Head of caudate nucleus (tissue), 42 donors: ENCODE results near the gene KRTAP10-2.
"Not testable (repeated sequence)": the region's sequence is repeated elsewhere in the genome, so short reads cannot be mapped to it uniquely, and the experiment has no call there.

Source experiments
- DNase-seq, 42 donors: peaks; one replicate each; pipeline versions ENCODE4 v3.0.0 to v3.0.0-alpha.2; 2020 to 2021; ENCODE audit warnings: mixed read lengths in 7 of 42
- intact Hi-C: fragments of 100-400 bp; cut with DNase I; formaldehyde crosslinking; loops from one replicate; pipeline ENCODE4 v1.15.0; 2022

The KRTAP10-2 gene

GRCh38 chr21:44571296-44571695, 20.0 kb upstream of the KRTAP10-2 start:
- DNase-seq, result peak in 2 of 42 donors; percentile 13 to 17
- intact Hi-C loops, result no loop called here

GRCh38 chr21:44569861-44570517, 18.7 kb upstream of the KRTAP10-2 start:
- intact Hi-C loops, result no loop called here

DNA sequence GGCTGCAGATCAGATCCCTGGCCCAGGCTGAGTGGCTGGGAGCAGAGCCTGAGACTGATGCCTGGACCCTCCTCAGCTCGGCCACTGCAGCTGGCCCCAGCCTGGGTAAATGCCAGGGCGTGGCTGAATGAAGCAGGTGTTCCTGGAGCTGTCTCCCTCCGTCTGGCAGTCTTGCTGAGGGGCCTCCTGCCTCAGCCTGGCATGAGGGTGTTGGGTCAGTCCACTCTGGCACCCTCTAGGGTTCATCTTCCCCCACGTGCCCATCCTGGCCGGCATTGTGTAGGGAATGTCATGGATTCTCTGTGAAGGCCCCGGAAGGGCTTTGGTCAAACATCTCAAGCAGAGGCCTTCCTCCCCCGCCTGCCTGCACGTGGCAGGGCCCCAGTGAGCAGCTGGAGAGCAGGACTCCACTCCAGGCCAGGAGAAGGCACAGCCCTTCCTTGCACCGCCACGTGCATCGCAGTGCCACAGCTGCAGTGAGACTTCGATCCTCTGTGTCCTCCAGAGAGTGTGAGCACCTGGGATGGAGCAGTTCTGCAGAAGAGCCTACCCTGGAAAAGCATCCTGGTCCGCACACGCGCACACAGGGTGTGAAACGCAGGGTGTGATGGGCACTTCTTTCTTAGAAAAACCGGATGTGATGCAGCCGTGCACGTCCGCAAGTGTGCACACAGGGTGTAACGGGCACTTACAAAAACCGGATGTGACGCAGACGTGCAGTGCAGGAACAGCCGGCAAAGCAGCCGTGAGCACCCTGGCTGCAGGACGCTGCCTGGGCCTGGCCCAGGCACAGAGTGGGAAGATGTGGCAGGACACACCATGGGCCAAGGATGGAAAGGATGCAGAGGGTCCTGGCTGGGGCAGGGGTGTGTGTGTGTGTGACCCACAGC, 17.6 kb upstream of the KRTAP10-2 start:
- peak in 3 of 42 donors; percentile 19 to 31 (median 30) for DNase-seq
- intact Hi-C loops, result no loop called here

More at GRCh38 chr21:44569861-44570517, 18.7 kb upstream of the KRTAP10-2 start:
- peak in 3 of 42 donors; percentile 8 to 30 (median 10) for DNase-seq

GRCh38 chr21:44568261-44568660, 17.0 kb upstream of the KRTAP10-2 start:
- DNase-seq, result peak in 3 of 42 donors; percentile 16 to 30 (median 18)
- intact Hi-C loops, result no loop called here

DNA sequence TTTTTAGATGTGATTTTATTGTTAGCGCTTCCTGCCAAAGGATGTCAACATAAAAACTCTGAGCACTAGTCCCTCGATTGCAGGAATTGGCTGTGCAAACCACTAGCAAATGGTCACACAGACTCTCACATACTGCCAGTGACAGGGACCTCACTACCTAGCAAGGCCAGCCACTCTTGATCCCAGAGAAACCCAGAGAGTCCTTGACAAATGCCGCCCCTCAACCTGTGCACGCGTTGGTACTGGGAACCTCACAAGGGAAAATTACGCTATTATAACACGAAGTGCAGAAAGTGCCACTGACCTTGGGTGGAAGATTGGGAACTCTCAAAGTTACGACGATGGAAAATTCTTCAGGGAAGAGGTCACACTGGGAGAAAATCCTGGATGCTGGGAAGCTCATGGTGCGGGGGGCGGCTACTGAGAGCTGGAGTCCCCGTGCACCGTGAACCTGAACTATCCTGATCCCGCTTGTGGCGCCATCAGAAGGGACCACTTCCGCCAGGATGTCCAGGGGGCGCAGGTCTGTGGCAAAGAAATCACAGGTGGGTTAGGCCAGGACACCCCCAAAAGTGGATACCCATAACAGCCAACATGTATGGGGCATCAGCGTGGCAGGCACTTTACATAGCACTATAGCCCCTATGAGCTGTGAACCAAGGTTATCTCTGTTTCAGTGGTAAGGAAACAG, 16.3 kb upstream of the KRTAP10-2 start:
- intact Hi-C loops, result no loop called here
- peak in 2 of 42 donors; percentile 14 to 27 for DNase-seq

- no peak for DNase-seq
- intact Hi-C loops, result no loop called here
Observed at GRCh38 chr21:44566403-44566802, 15.1 kb upstream of the KRTAP10-2 start.

GRCh38 chr21:44564886-44565598, 13.7 kb upstream of the KRTAP10-2 start:
- no peak for DNase-seq
- intact Hi-C loops, result no loop called here

GRCh38 chr21:44564099-44564498, 12.8 kb upstream of the KRTAP10-2 start:
- intact Hi-C loops, result no loop called here
- DNase-seq, result no peak

- intact Hi-C loops, result no loop called here
- no peak for DNase-seq
Observed at GRCh38 chr21:44558695-44559094, 7.4 kb upstream of the KRTAP10-2 start, which contains the start of gene KRTAP10-3. Gene KRTAP10-3 (minus strand): TSS chr21:44558795. CDS start chr21:44558715, 80 bp downstream.

- DNase-seq, intact Hi-C loops: not testable (repeated sequence)
Observed at GRCh38 chr21:44558329-44558675, 7.0 kb upstream of the KRTAP10-2 start.

DNA sequence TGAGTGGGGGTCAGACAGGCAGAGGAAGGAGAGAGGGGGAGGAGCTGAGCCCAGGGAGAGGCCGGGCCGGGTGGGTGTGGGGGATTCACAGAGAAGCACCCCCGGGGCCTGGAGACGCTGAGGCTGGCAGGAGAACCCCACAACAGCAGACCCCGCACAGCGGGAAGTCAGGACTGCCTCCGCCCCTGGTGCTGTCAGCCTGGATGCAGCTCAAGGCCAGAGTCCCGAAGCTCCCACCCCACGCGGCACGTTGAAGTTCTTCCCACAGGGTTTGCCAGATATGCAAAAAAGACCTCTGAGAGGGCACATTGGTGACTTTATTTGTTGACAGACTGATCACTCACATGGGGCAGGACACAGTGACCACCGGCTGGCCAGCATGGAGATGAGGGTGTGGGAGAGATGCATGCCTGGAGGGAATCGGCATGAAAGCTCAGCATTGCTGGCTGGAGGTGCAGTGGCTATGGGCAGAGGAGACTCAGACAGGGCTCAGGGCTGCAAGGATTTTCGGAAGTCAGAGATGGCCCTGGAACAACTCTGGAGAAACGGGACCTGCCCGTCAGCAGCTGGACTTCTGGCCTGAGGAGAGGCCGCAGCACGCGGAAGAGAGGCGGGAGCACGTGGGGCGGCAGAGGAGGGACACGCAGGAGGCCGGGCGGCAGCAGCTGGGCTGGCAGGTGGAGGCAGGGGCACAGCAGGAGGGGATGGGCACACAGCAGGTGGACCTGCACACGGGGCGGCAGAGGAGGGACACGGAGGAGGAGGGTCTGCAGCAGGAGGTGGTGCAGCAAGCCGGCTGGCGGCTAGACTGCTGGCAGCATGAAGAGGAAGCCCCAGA, 6.4 kb upstream of the KRTAP10-2 start:
- peak in 4 of 42 donors; percentile 12 to 33 (median 26) for DNase-seq
- intact Hi-C loops, result no loop called here

GRCh38 chr21:44556879-44557278, 5.6 kb upstream of the KRTAP10-2 start:
- intact Hi-C loops, result no loop called here
- DNase-seq, result peak in 2 of 42 donors; percentile 9 to 25

- intact Hi-C loops, result no loop called here
- DNase-seq, result peak in 6 of 42 donors; percentile 1 to 26 (median 9)
Observed at GRCh38 chr21:44555200-44555875, 4.0 kb upstream of the KRTAP10-2 start.

DNA sequence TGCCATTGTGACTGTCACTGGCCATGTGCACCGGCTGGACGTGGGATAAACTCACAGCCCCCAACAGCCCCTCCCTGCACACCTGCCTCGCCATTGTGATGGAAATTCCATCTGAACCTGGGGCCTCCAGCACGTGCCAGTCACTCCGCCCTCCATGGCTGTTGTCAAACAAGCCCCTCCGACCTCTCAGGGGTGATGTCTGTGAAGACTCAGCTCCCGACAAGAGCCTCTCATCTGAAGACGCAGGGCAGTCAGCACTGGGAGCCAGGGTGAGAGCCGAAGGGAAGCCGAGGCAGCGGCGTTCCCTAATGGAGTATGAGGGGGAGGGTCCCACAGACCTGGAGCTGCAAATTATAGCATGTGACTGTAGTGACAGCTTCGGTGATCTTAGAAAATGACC, 1.4 kb upstream of the KRTAP10-2 start:
- intact Hi-C loops, result no loop called here
- peak in 6 of 42 donors; percentile 3 to 33 (median 10) for DNase-seq

DNA sequence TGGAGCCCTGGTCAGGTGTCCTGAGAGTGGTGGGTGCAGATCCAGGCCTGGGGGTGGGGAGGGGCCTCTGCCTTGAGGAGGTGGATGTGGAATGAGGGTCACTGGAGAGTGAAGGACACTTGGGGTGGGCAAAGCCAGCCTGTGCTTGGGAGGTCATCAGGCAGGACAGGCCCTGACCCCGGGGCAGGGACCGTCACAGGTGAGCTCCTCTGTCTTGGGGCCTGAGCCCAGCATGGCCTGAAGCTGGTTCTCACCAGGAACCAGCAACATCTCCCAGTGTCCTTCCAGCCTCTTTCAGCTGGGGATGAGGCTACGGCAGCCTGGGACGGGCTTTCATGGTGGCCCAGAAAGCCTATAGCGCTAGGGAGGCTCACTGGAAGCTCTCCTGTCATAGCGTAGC, 831 bp upstream of the KRTAP10-2 start:
- peak in 5 of 42 donors; percentile 2 to 17 (median 11) for DNase-seq
- intact Hi-C loops, result no loop called here

GRCh38 chr21:44550807-44551206, 498 bp downstream of the KRTAP10-2 start:
- intact Hi-C loops, result no loop called here
- DNase-seq, result peak in 5 of 42 donors; percentile 1 to 23 (median 11)

GRCh38 chr21:44550285-44550684, 1.0 kb downstream of the KRTAP10-2 start:
- peak in 10 of 42 donors; percentile 2 to 24 (median 9) for DNase-seq
- intact Hi-C loops, result not testable (repeated sequence)
